HG02763 (cell line): ENCODE data around the gene SELENOF.
"Not testable (repeated sequence)": the region's sequence is repeated elsewhere in the genome, so short reads cannot be mapped to it uniquely, and the experiment has no call there.

Source experiments
- ATAC-seq: cut with Tn5 transposase; IDR thresholded peaks from one replicate; pipeline ENCODE4 v1.9.1; 2021; ENCODE audit warnings: mild to moderate bottlenecking, moderate library complexity; ENCODE audit not compliant: unreplicated experiment

Gene SELENOF

GRCh38 chr1:86821956-86822355, 92.0 kb downstream of the SELENOF start:
- no peak for ATAC-seq

DNA sequence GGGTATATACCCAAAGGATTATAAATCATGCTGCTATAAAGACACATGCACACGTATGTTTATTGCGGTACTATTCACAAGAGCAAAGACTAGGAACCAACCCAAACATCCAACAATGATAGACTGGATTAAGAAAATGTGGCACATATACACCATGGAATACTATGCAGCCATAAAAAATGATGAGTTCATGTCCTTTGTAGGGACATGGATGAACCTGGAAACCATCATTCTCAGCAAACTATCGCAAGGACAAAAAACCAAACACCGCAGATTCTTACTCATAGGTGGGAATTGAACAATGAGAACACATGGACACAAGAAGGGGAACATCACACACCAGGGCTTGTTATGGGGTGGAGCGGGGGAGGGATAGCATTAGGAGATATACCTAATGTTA, 94.0 kb downstream of the SELENOF start:
- ATAC-seq = not testable (repeated sequence)

GRCh38 chr1:86817246-86817826, 96.6 kb downstream of the SELENOF start:
- not testable (repeated sequence) for ATAC-seq

GRCh38 chr1:86814118-86814517, 99.8 kb downstream of the SELENOF start:
- ATAC-seq = not testable (repeated sequence)
